Measurements from ENCODE around the gene MGRN1.

- TF ChIP-seq SNAI2 (CRISPR knock-in tag; IDR thresholded peaks at IDR 0.05) (no peak), TCF4 (CRISPR knock-in tag; IDR thresholded peaks at IDR 0.05; ENCODE audit: borderline replicate concordance) (no peak)
Observed at GRCh38 chr16:4574919-4575705, 49.5 kb upstream of the MGRN1 start.

Data from SK-N-SH treated with all-trans-retinoic acid at 6 μM for 48 hours (cell line).